GM21786 (cell line): Measurements from ENCODE around the gene GNG7.
"Not testable (repeated sequence)": the region's sequence is repeated elsewhere in the genome, so short reads cannot be mapped to it uniquely, and the experiment has no call there.

Source experiments
- ATAC-seq: cut with Tn5 transposase; IDR thresholded peaks from one replicate; pipeline ENCODE4 v1.9.1; 2021; ENCODE audit not compliant: unreplicated experiment

Gene GNG7

DNA sequence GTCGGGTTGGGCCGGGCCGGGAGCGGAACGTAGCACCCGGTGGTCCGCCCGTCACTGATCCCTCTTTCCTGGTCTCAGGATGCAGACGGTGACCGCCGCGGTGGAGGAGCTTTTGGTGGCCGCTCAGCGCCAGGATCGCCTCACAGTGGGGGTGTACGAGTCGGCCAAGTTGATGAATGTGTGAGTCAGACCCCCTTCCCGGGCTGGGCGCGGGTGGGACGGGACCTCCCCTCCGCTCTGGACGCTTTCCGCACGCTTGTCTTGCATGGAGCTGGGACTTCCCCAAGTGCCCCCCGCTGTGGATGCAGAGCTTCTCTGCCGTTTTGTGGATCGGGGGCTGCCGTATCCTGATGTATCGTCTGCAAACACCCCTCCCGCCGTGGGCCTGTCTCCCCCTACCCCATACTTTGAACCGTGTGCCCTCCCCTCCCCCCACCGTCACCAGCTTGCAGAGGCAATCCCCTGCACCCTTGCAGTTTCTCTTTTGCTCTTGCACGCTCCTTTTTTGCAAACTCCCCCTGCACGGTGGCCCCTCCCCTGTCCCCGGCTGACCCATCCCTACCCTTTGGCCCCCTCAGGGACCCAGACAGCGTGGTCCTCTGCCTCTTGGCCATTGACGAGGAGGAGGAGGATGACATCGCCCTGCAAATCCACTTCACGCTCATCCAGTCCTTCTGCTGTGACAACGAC lies 225.9 kb downstream of the GNG7 start:
- no peak for ATAC-seq

DNA sequence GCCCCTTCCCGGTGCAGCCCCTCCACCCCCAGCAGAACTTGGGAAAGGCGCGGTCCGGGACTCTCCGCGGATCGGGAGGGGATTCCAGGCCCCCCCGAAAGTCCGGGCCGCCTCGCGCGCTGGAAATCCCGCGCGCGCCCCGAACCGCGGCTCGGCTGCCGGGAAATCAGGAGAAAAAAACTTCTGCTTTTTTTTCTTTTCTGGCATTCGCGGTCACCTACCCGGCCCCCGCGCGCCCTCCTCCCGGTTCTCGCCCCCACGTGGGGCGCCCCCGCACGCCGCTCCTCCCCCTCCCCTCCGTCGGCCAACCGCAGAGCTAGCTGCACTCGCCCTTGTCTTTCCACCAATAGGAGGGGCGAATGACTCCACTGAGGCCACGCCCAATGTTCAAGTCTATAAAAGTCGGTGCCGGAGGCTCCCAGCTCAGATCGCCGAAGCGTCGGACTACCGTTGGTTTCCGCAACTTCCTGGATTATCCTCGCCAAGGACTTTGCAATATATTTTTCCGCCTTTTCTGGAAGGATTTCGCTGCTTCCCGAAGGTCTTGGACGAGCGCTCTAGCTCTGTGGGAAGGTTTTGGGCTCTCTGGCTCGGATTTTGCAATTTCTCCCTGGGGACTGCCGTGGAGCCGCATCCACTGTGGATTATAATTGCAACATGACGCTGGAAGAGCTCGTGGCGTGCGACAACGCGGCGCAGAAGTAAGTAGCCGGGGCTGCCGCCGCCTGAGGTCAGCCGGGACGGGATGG lies 226.6 kb downstream of the GNG7 start, which contains the start of gene GADD45B:
GADD45B (plus strand) TSS at position 426 of the 749 bp plus-strand sequence; CDS start at position 658, 232 bp downstream.
- ATAC-seq = no peak

DNA sequence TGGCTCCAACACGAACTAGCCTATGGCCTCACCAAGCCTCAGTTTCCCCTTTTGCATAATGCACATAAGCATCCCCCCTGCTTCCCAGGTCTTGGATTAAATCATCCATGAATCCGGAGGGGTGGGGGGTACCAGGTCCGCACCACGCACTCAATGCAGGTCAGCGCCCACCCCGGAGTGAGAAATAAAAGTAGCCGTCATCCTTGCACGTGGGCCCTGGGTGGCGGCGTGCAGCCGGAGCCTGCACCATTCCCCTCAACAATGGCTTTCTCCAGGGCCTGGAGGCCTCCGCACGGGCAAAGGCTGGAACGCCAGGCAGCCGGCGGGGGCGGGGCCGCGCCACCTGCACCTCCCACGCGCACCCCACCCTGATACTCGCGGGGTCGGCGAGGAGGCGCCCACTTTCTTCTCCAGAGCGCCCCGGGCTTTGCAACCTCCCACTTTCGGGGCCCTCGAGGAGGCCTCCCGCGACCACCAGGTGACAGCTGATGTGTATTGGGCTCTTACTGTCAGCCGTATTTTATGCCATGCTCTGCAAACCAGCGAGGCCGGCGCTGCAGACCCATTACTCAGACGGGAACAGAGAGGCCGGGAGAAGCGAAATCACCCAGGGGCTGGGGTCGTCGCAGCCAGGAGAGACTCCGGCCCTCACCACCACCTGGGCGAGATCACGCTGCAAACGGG lies 227.3 kb downstream of the GNG7 start:
- ATAC-seq = no peak

DNA sequence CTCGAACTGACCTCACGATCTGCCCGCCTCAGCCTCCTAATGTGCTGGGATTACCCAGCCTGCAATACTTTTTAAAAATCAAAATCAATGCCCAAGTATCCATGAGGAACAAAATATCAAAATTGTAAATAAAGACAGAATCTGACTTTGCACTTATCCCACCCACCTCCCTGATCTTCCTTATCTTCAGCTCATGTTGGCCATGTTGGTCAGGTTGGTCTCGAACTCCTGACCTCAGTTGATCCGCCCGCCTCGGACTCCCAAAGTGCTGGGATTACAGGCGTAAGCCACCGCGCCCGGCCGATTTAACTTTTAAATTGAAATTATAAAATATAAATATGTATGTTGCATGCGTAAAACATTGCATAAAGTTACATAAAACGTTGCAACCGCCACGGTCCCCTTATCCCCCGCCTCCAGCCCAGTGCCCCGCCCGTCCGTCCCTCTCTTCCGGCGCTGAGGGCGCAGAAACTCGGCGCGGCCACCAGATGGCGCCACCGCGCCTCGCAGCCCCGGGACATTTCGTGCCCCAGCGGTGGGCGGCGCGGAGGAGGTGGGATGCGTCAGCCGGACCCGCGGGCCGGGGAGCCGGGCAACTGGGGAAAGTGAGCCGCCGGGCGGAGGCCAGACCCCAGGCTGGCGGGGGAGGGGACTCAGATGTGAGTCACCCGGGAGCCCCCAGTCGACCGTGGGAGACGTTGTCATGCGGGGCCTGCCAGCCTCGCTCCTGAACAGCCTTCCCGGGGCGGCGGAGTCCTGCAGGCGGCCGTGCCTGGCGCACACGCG lies 228.1 kb downstream of the GNG7 start:
- no peak for ATAC-seq

DNA sequence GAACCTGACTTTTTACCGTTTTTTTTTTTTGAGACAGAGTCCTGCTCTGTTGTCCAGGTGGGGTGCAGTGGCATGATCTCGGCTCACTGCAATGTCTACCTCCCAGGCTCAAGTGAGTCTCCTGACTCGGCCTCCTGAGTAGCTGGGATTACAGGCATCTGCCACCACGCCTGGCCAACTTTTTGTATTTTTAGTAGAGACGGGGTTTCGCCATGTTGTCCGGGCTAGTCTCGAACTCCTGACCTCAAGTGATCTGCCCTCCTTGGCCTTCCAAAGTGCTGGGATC lies 232.6 kb downstream of the GNG7 start:
- ATAC-seq = not testable (repeated sequence)

DNA sequence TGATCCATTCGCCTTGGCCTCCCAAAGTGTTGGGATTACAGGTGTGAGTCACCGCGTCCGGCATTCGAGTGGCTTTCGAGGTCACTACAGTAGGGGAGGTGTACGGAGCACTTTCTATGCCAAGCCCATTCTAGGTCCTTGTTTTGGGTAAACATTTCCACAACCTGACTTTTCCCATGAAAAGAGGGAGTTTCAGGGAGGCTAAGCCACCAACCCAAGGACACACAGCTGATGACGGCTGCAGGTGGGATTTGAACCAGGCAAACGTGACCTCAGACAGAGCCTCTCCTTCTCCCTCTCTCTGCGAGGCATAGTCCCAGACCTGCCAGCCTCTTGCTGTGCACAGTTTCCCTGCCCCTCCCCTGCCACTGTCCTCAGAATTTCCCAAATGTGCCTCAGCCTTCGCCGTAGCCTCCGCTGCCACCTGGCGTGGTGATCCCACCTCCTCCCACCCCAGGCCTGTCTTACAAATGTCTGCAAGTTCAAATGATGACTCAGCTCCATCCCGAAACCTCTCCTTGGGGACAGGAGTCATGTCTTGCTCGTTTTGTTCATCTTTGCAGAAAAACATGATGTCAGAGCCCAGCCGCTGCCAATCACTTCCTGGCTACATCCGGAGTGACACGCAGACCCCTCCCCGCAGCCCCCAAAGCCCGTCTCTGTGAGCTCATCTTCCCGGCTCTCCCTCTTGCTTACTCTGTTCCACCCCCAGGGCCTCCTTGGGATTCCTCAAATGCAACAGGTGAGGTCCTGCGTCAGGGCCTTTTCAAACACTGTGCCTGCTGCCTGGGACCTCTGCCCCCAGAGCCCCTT lies 233.2 kb downstream of the GNG7 start:
- no peak for ATAC-seq

DNA sequence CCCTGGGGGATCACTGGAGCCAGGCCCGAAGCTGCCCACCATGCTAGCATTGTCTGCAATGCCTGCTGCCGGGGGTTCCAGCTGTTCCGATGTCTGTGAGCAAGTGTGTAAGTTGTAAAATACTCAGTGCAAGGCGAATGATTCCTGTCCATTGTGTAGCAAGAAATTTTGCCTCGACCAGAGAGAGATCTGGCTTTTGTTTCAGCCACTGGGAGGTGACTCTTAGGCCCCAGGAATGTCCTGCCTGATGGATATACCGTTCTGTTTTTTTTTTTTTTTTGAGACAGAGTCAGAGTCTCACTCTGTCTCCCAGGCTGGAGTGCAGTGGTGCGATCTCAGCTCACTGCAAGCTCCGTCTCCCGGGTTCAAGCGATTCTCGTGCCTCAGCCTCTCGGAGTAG lies 233.9 kb downstream of the GNG7 start:
- no peak for ATAC-seq

DNA sequence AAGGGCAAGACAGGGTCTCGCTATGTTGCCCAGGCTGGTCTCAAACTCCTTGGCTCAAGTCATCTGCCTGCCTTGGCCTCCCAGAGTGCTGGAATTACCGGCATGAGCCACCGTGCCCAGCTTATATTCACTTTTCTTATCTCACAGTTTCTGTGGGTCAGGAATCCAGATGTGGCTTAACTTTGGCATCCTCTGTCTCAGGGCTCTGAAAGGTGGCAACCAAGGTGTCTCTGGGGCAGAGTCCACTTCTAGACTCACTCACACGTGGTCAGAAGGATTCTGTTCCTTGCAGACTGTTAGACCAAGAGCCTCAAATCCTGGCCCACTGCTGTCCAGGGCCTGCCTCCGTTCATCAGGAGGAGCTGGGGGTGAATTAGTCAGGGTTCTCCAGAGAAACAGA lies 238.1 kb downstream of the GNG7 start:
- no peak for ATAC-seq

DNA sequence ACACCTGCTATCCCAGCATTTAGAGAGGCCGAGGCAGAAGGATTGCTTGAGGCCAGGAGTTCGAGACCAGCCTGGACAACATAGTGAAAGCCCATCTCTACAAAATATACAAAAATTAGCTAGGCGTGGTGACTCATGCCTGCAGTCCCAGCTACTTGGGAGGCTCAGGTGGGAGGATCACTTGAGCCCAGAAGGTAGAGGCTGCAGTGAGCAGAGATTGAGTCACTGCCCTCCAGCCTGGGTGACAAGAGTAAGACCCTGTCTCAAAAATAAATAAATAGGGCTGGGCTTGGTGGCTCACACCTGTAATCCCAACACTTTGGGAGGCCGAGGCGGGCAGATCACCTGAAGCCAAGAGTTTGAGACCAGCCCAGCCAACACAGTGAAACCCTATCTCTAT lies 238.8 kb downstream of the GNG7 start:
- ATAC-seq = not testable (repeated sequence)

DNA sequence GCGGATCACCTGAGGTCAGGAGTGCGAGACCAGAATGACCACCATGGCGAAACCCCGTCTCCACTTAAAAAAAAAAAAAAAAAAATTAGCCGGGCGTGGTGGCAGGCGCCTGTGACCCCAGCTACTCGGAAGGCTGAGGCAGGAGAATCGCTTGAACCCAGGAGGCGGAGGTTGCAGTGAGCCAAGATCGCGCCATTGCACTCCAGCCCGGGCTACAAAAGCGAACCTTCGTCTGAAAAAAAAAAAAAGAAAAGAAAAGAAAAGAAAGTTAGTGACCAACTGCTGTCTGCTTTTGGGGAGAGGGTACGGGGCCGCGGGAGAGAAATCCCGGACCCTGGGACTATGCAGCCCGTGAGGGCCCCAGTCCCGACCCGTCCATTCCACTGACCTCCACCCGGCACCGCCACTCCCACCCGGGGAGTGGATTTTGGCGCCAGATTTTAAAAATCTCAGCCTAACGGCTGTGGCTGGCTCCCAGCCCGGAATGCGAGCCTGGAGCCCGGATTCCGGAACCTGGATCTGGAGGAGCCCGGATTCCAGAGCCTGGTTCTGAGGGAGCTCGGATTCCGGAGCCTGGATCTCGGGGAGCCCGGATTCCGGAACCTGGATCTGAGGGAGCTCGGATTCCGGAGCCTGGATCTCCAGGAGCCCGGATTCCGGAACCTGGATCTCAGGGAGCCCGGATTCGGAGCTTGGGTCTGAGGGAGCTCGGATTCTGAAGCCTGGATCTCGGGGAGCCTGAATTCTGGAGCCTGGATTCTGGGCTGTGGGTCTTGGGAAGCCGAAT lies 239.7 kb downstream of the GNG7 start:
- no peak for ATAC-seq

DNA sequence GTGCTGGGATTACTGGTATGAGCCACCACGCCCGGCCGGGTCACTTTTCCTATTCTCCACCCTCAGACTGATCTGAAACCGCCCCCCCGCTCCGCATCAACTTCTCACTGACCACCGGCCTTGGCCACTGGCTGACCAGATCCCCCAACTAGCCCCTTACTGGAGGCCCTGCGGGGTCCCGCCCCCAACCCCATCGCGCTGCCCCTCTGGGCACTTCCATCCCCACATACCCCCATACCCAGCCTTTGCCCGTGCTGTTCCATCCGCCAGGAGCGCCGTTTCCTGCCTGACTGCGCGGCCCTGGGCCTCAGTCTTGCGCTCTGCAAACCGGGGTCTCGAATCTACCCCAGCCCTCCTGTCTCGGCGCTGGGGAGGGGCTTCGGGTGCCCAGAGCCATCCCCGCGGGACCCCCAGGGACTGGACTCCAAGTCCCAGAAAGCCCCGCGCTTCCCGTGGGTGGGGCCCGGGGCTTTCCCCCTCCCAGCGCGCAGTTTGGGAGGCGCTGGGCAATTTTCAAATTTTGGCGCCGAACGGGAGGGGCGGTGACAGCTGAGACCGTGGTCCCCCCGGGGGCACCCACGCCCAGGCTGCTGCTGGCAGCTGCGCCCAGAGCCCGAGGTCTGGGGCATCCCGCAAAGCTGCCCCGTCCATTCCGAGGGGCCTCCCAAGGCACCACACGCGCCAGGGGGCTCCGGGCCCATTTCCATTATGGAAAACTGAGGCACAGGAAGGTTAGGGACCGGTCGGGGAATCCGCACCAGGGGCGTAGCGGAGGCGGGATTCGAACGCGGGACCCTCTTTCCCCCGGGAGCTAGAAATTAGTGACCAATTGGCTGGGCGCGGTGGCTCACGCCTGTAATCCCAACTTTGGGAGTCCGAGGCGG lies 240.5 kb downstream of the GNG7 start:
- ATAC-seq = no peak
